ENCODE results near the gene SDK2.

SDK2 gene

GRCh38 chr17:73297934-73298861, 346.0 kb downstream of the SDK2 start:
- Histone ChIP-seq H3K4me3 (ENCODE audit: low read length) (no peak overlapping the region), H3K9me3 (ENCODE audit: control insufficient read depth, insufficient read depth, low read length) (no peaks in the 10 kb centered on the region), H3F3A (ENCODE audit: control insufficient read depth, insufficient read depth) (no peaks in the 10 kb centered on the region), H3K4me2 (ENCODE audit: low read length) (no peak overlapping the region), H3K27me3 (ENCODE audit: control insufficient read depth, low read length) (no peaks in the 10 kb centered on the region), H4K20me1 (ENCODE audit: control insufficient read depth, insufficient read depth, low read depth, low read length) (no peaks in the 10 kb centered on the region), H3K27ac (ENCODE audit: low read depth, low read length) (no peak overlapping the region), H3K4me1 (ENCODE audit: control insufficient read depth, low read length) (no peaks in the 10 kb centered on the region), H3K79me2 (ENCODE audit: control insufficient read depth, low read length) (no peaks in the 10 kb centered on the region), H3K9me2 (replicated peaks; ENCODE audit: control insufficient read depth, low read length) (no peaks in the 10 kb centered on the region), H3K36me3 (ENCODE audit: control insufficient read depth, low read length) (no peaks in the 10 kb centered on the region)
- TF ChIP-seq CTCF (IDR thresholded peaks at IDR 0.05; ENCODE audit: low read depth, low read length, poor library complexity, severe bottlenecking) (no peak), EZH2phosphoT487 (IDR thresholded peaks at IDR 0.05; ENCODE audit: borderline replicate concordance, low read length) (no peak)

- Histone ChIP-seq H3K27me3 (ENCODE audit: control insufficient read depth, low read length) (no peaks in the 10 kb centered on the region), H3K4me1 (ENCODE audit: control insufficient read depth, low read length) (no peaks in the 10 kb centered on the region), H4K20me1 (ENCODE audit: control insufficient read depth, insufficient read depth, low read depth, low read length) (no peaks in the 10 kb centered on the region), H3K4me2 (ENCODE audit: low read length) (no peak overlapping the region), H3K27ac (ENCODE audit: low read depth, low read length) (no peak overlapping the region), H3K36me3 (ENCODE audit: control insufficient read depth, low read length) (no peaks in the 10 kb centered on the region), H3K79me2 (ENCODE audit: control insufficient read depth, low read length) (no peaks in the 10 kb centered on the region), H3K9me3 (ENCODE audit: control insufficient read depth, insufficient read depth, low read length) (no peaks in the 10 kb centered on the region), H3K9me2 (replicated peaks; ENCODE audit: control insufficient read depth, low read length) (no peaks in the 10 kb centered on the region), H3F3A (ENCODE audit: control insufficient read depth, insufficient read depth) (no peaks in the 10 kb centered on the region), H3K4me3 (ENCODE audit: low read length) (no peak overlapping the region)
- TF ChIP-seq EZH2phosphoT487 (IDR thresholded peaks at IDR 0.05; ENCODE audit: borderline replicate concordance, low read length) = no peak
- TF ChIP-seq CTCF (IDR thresholded peaks at IDR 0.05; ENCODE audit: low read depth, low read length, poor library complexity, severe bottlenecking) = no peak
These were observed 350.7 kb downstream of the SDK2 start for GRCh38 chr17:73293480-73293911.

GRCh38 chr17:73293031-73293430, 351.2 kb downstream of the SDK2 start:
- H3K27me3 ChIP-seq (ENCODE audit: control insufficient read depth, low read length) = no peaks in the 10 kb centered on the region
- H4K20me1 ChIP-seq (ENCODE audit: control insufficient read depth, insufficient read depth, low read depth, low read length) = no peaks in the 10 kb centered on the region
- no peaks in the 10 kb centered on the region for H3K36me3 ChIP-seq (ENCODE audit: control insufficient read depth, low read length)
- H3K4me2 ChIP-seq (ENCODE audit: low read length) = no peak overlapping the region
- H3K4me3 ChIP-seq (ENCODE audit: low read length) = no peak overlapping the region
- TF ChIP-seq EZH2phosphoT487 (IDR thresholded peaks at IDR 0.05; ENCODE audit: borderline replicate concordance, low read length) (no peak), CTCF (IDR thresholded peaks at IDR 0.05; ENCODE audit: low read depth, low read length, poor library complexity, severe bottlenecking) (no peak)
- H3K27ac ChIP-seq (ENCODE audit: low read depth, low read length) = no peak overlapping the region
- no peaks in the 10 kb centered on the region for H3K79me2 ChIP-seq (ENCODE audit: control insufficient read depth, low read length)
- H3K9me3 ChIP-seq (ENCODE audit: control insufficient read depth, insufficient read depth, low read length) = no peaks in the 10 kb centered on the region
- H3K9me2 ChIP-seq (replicated peaks; ENCODE audit: control insufficient read depth, low read length) = no peaks in the 10 kb centered on the region
- H3K4me1 ChIP-seq (ENCODE audit: control insufficient read depth, low read length) = no peaks in the 10 kb centered on the region
- H3F3A ChIP-seq (ENCODE audit: control insufficient read depth, insufficient read depth) = no peaks in the 10 kb centered on the region

All from DOHH2 (cell line).